Stomach (tissue), 9 donors: ENCODE results near the gene OXSM. TPM values are rescaled to one million over a fixed set of nuclear protein-coding genes. Genes with fewer than 3 reads are reported as not detected.

Experiments
- DNase-seq, 2 donors: peaks; one replicate each; pipeline versions ENCODE4 v3.0.0 to v3.0.0-alpha.2; 2013 to 2019
- H3K27ac ChIP-seq, 5 donors: fragments of 200-600 bp in 4 of 5; sonication (generic) in 4 of 5; one replicate each; pipeline ENCODE4 v1.5.1; 2013 to 2019; ENCODE audit warnings: mild to moderate bottlenecking in 1 of 5, moderate library complexity in 1 of 5
- H3K27me3 ChIP-seq, 3 donors: fragments of 200-600 bp; sonication (generic); one replicate each; pipeline ENCODE4 v1.5.1; 2017 to 2019; ENCODE audit warnings: mixed run types in 1 of 3
- H3K36me3 ChIP-seq, 4 donors: fragments of 200-600 bp; sonication (generic); 1 replicate in 3 of 4; 2 replicates in 1 of 4; pipeline ENCODE4 v1.5.1; 2016 to 2019
- H3K4me1 ChIP-seq, 4 donors: fragments of 200-600 bp; sonication (generic); one replicate each; pipeline ENCODE4 v1.5.1; 2016 to 2019
- H3K4me3 ChIP-seq, 4 donors: fragments of 200-600 bp; sonication (generic) in 3 of 4; one replicate each; pipeline ENCODE4 v1.5.1; 2016 to 2019; ENCODE audit warnings: mild to moderate bottlenecking in 1 of 4
- H3K9me3 ChIP-seq, 4 donors: fragments of 200-600 bp; sonication (generic); one replicate each; pipeline ENCODE4 v1.5.1; 2016 to 2019
- CTCF ChIP-seq, 7 experiments: fragments of 450-650 bp in 4 of 7; fragments of 200-600 bp in 3 of 7; sonication (generic) in 3 of 7; IDR thresholded peaks; one replicate each; pipeline ENCODE4 v1.5.1; 2016 to 2019; ENCODE audit warnings: antibody characterized with exemption in 7 of 7, control low read depth in 2 of 7, mild to moderate bottlenecking in 1 of 7
- EP300 ChIP-seq: sonication (generic); formaldehyde crosslinking; IDR thresholded peaks from one replicate; pipeline ENCODE4 v1.6.1; 2017; ENCODE audit warnings: antibody characterized with exemption
- POLR2A ChIP-seq, 4 donors: fragments of 450-650 bp; IDR thresholded peaks; one replicate each; pipeline ENCODE4 v1.6.1; 2016; ENCODE audit warnings: antibody characterized with exemption in 4 of 4, control low read depth in 2 of 4, mild to moderate bottlenecking in 1 of 4, moderate library complexity in 1 of 4
- POLR2AphosphoS5 ChIP-seq, 3 donors: sonication (generic); formaldehyde crosslinking; IDR thresholded peaks; one replicate each; pipeline ENCODE4 v1.6.1; 2016; ENCODE audit warnings: antibody characterized with exemption in 3 of 3
- WGBS, 5 donors: extraction: QIAGEN DNeasy Blood & Tissue Kit in 3 of 5; methylation state at CpG; one replicate each; pipeline versions ENCODE4 v1.1.5 to v1.1.7; 2013 to 2018; 5-methylcytosine and 5-hydroxymethylcytosine counted together
- intact Hi-C: fragments of 100-400 bp; cut with DNase I; formaldehyde crosslinking; loops from one replicate; pipeline ENCODE4 v1.15.1; 2023; ENCODE audit warnings: low total_unique reads
- polyA plus RNA-seq, 3 donors: library from polyadenylated mRNA; stranded (reverse); fragments of 200-250 nt; gene quantifications; one replicate each; pipeline ENCODE4 v1.2.3, GENCODE V29; 2013
- total RNA-seq, 5 donors: library from RNA; depleted of rRNA; stranded (reverse); fragments of >200 nt; gene quantifications; one replicate each; pipeline versions ENCODE4 v1.1.0 to v1.2.3, GENCODE V29; 2014 to 2016
- donor health status: healthy with polysubstance abuse.
- donor health status: Bipolar disorder and iron deficiency.
- donor health status: healthy.

The OXSM gene
- total and polyA plus RNA-seq, 8 donors = 0.58 to 89.3 (median 8.8) TPM; not detected in 1

- DNase-seq = no peak
- intact Hi-C loops = loop anchor here (5.0 kb wide), 1 partner anchor 118 kb away; the partner anchor contains the start of gene TOP2B
- WGBS, 5 donors = 91 to 95% (median 94%) methylated on average over 6 of the region's 6 CpGs
- Histone ChIP-seq H3K4me3 (no peak overlapping the region), H3K9me3 (no peaks in the 10 kb centered on the region), H3K4me1 (peaks cover 13 to 36% (median 22%) of the 10 kb centered on the region in 4 donors), H3K27ac (no peak overlapping the region), H3K27me3 (no peaks in the 10 kb centered on the region), H3K36me3 (peaks cover 15 to 29% (median 28%) of the 10 kb centered on the region in 4 donors)
- TF ChIP-seq EP300 (no peak), CTCF (IDR thresholded peaks at IDR 0.05) (no peak)
These were observed 9.3 kb upstream of the OXSM start for GRCh38 chr3:25780618-25781017.

GRCh38 chr3:25781145-25781757, 8.6 kb upstream of the OXSM start:
- H3K27me3 ChIP-seq = no peaks in the 10 kb centered on the region
- H3K27ac ChIP-seq = no peak overlapping the region
- H3K9me3 ChIP-seq = no peaks in the 10 kb centered on the region
- H3K4me1 ChIP-seq = peaks cover 13 to 36% (median 22%) of the 10 kb centered on the region in 4 donors
- peak overlapping the region in 2 of 4 donors; percentile 82 to 86 for H3K4me3 ChIP-seq
- TF ChIP-seq EP300 (no peak), POLR2A (IDR thresholded peaks at IDR 0.05) (no peak), CTCF (IDR thresholded peaks at IDR 0.05) (no peak), POLR2AphosphoS5 (IDR thresholded peaks at IDR 0.05) (no peak)
- H3K36me3 ChIP-seq = peaks cover 13 to 23% (median 22%) of the 10 kb centered on the region in 4 donors
- DNase-seq = no peak
- 74 to 83% (median 77%) methylated on average over 11 of the region's 11 CpGs for WGBS, 5 donors
- intact Hi-C loops = loop anchor here (5.0 kb wide), 1 partner anchor 119 kb away; the partner anchor contains the start of gene TOP2B

- intact Hi-C loops = loop anchor here (5.0 kb wide), 1 partner anchor 120 kb away; the partner anchor contains the start of gene TOP2B
- peak overlapping the region in 3 of 5 donors; percentile 95 for H3K27ac ChIP-seq
- H3K9me3 ChIP-seq = no peaks in the 10 kb centered on the region
- H3K36me3 ChIP-seq = peaks cover 7 to 15% (median 15%) of the 10 kb centered on the region in 4 donors
- H3K4me1 ChIP-seq = peaks cover 13 to 36% (median 22%) of the 10 kb centered on the region in 4 donors
- peak overlapping the region; percentile 82 to 94 (median 89) for H3K4me3 ChIP-seq
- WGBS, 5 donors = 38 to 48% (median 45%) methylated on average over 3 of the region's 3 CpGs
- TF ChIP-seq POLR2AphosphoS5 (IDR thresholded peaks at IDR 0.05) (no peak), POLR2A (IDR thresholded peaks at IDR 0.05) (no peak), CTCF (IDR thresholded peaks at IDR 0.05) (no peak), EP300 (no peak)
- no peaks in the 10 kb centered on the region for H3K27me3 ChIP-seq
- peak in 1 of 2 donors; percentile 8 for DNase-seq
These were observed 7.9 kb upstream of the OXSM start for GRCh38 chr3:25781758-25782594.

GRCh38 chr3:25782636-25782937, 7.3 kb upstream of the OXSM start:
- peaks cover 2 to 9% (median 9%) of the 10 kb centered on the region in 4 donors for H3K36me3 ChIP-seq
- DNase-seq = no peak
- peak overlapping the region; percentile 82 to 94 (median 89) for H3K4me3 ChIP-seq
- WGBS, 5 donors = 1% methylated on average over 14 of the region's 14 CpGs
- peak overlapping the region; percentile 94 to 98 (median 95) for H3K27ac ChIP-seq
- no peaks in the 10 kb centered on the region for H3K9me3 ChIP-seq
- TF ChIP-seq CTCF (IDR thresholded peaks at IDR 0.05) (no peak), EP300 (no peak), POLR2A (IDR thresholded peaks at IDR 0.05) (no peak), POLR2AphosphoS5 (IDR thresholded peaks at IDR 0.05) (no peak)
- no peaks in the 10 kb centered on the region for H3K27me3 ChIP-seq
- intact Hi-C loops = loop anchor here (5.0 kb wide), 1 partner anchor 120 kb away; the partner anchor contains the start of gene TOP2B
- peaks cover 13 to 36% (median 22%) of the 10 kb centered on the region in 4 donors for H3K4me1 ChIP-seq
